HepG2 (cell line): ENCODE data around the gene SIGLEC7. TPM values are rescaled to one million over a fixed set of nuclear protein-coding genes. Genes with fewer than 3 reads are reported as not detected.

Experiments
- ATAC-seq: fragments of 200-7000 bp; cut with Tn5 transposase; 3 replicates; pipeline ENCODE4 v1.9.1; 2020; ENCODE audit warnings: mild to moderate bottlenecking, moderate library complexity
- BruUV-seq: library from RNA; stranded (reverse); fragments of 400-500 nt; replicated peaks from 2 replicates; lab custom pipeline; 2021; lab: Mats Ljungman, UMichigan
- CTCF ChIA-PET: fragments of 300-600 bp; formaldehyde crosslinking; extraction: SDS; loops from one replicate; lab custom pipeline; 2021; ENCODE audit warnings: low total read pairs, inconsistent platforms, low intra/inter-chr PET ratio; lab: Yijun Ruan, JAX
- POLR2A ChIA-PET: fragments of 350-600 bp; sonication (Branson Sonifier 250); formaldehyde crosslinking; loops from one replicate; lab custom pipeline; 2020; ENCODE audit warnings: antibody characterized with exemption, inconsistent platforms; lab: Yijun Ruan, JAX
- DNase-seq: peaks from one replicate; pipeline ENCODE4 v3.0.0-alpha.2; 2015; ENCODE audit warnings: low spot score
- FAIRE-seq: peaks from 3 replicates; lab custom pipeline; 2011; peaks lifted over from hg19 to GRCh38; lab: Jason Lieb, UNC
- H2AFZ ChIP-seq: one replicate; pipeline ENCODE4 v1.6.1; 2011; ENCODE audit warnings: low read length, inconsistent platforms
- H3K27ac ChIP-seq: fragments of 300-600 bp; 3 replicates; pipeline ENCODE4 v1.8.0; 2011; ENCODE audit warnings: mixed run types, mild to moderate bottlenecking, mixed read lengths, low read length, inconsistent platforms; ENCODE audit not compliant: insufficient read depth; ENCODE audit errors: extremely low read length
- H3K27me3 ChIP-seq, 2 experiments: fragments of 200-600 bp in 1 of 2; 2 replicates in 1 of 2; 3 replicates in 1 of 2; pipeline versions ENCODE4 v1.6.0 to v1.8.0; 2011; ENCODE audit warnings: low read length in 2 of 2, mild to moderate bottlenecking in 2 of 2, moderate library complexity in 2 of 2, inconsistent platforms in 1 of 2; ENCODE audit not compliant: insufficient read depth in 2 of 2, control insufficient read depth in 1 of 2
- H3K36me3 ChIP-seq, 2 experiments: fragments of 200-600 bp in 1 of 2; replicated peaks in 1 of 2; 2 replicates in 1 of 2; 3 replicates in 1 of 2; pipeline versions ENCODE4 v1.5.1 to v1.8.0; 2011; ENCODE audit warnings: low read length in 2 of 2, inconsistent platforms in 1 of 2; ENCODE audit not compliant: insufficient read depth in 2 of 2, control insufficient read depth in 1 of 2
- H3K4me1 ChIP-seq: 2 replicates; pipeline ENCODE4 v1.5.1; 2012; ENCODE audit warnings: low read length, inconsistent platforms; ENCODE audit not compliant: insufficient read depth
- H3K4me2 ChIP-seq: 2 replicates; pipeline ENCODE4 v1.6.0; 2011; ENCODE audit warnings: low read depth, low read length, inconsistent platforms
- H3K4me3 ChIP-seq, 3 experiments: fragments of 200-600 bp in 1 of 3; sonication (generic), shearing (Covaris generic) in 1 of 3; replicated peaks in 1 of 3; 2 replicates each; pipeline ENCODE4 v1.5.1; 2011 to 2016; ENCODE audit warnings: low read length in 3 of 3, inconsistent platforms in 2 of 3, low read depth in 2 of 3, mild to moderate bottlenecking in 2 of 3, control low read depth in 1 of 3, mixed read lengths in 1 of 3; ENCODE audit not compliant: insufficient read depth in 1 of 3
- H3K79me2 ChIP-seq: one replicate; pipeline ENCODE4 v1.6.1; 2011; ENCODE audit warnings: low read length, inconsistent platforms; ENCODE audit not compliant: insufficient read depth
- H3K9ac ChIP-seq: 2 replicates; pipeline ENCODE4 v1.6.0; 2011; ENCODE audit warnings: mild to moderate bottlenecking, low read depth, low read length, inconsistent platforms; ENCODE audit not compliant: insufficient read depth
- H3K9me3 ChIP-seq: 2 replicates; pipeline ENCODE4 v1.5.1; 2012; ENCODE audit warnings: mild to moderate bottlenecking, low read length
- H4K20me1 ChIP-seq: 2 replicates; pipeline ENCODE4 v1.6.0; 2011; ENCODE audit warnings: inconsistent platforms, mild to moderate bottlenecking, low read length, moderate library complexity; ENCODE audit not compliant: insufficient read depth
- CCDC6 ChIP-seq: sonication (generic); formaldehyde crosslinking; IDR thresholded peaks from 2 replicates; pipeline ENCODE4 v1.8.1; 2022; ENCODE audit warnings: mild to moderate bottlenecking, missing genetic modification reagents, moderate library complexity
- SMARCE1 ChIP-seq: fragments of 450-650 bp; IDR thresholded peaks from 2 replicates; pipeline ENCODE4 v1.6.1; 2017; ENCODE audit warnings: borderline replicate concordance
- ZNF326 ChIP-seq: sonication (generic); formaldehyde crosslinking; IDR thresholded peaks from 2 replicates; pipeline ENCODE4 v1.4.0; 2020; ENCODE audit warnings: missing genetic modification reagents, borderline replicate concordance
- ZNF703 ChIP-seq: sonication (generic); formaldehyde crosslinking; IDR thresholded peaks from 2 replicates; pipeline ENCODE4 v1.5.1; 2020; ENCODE audit warnings: missing genetic modification reagents, mild to moderate bottlenecking, moderate library complexity, borderline replicate concordance
- WGBS: methylation state at CpG from one replicate; pipeline ENCODE4 v1.1.6; 2017; ENCODE audit warnings: low lambda C conversion rate; 5-methylcytosine and 5-hydroxymethylcytosine counted together
- in situ Hi-C: cut with HindIII; loops from 2 replicates; pipeline ENCODE4 v1.10.0; 2017; ENCODE audit warnings: low pct_unique_long_range_greater_than_20kb; ENCODE audit not compliant: extremely low pct_ligation_motif_present
- intact Hi-C: fragments of 100-400 bp; cut with micrococcal nuclease; formaldehyde crosslinking; loops from one replicate; pipeline ENCODE4 v1.10.0; 2022; ENCODE audit not compliant: unreplicated experiment
- polyA plus RNA-seq, 8 experiments: library from polyadenylated mRNA; depleted of rRNA in 3 of 8; stranded (reverse) in 7 of 8; unstranded in 1 of 8; fragments of >200 nt; fragmentation: Illumina TruSeq in 4 of 8; extraction: Trizol in 4 of 8; gene quantifications; 2 replicates each; pipeline versions ENCODE4 v1.2.1 to v1.2.3, GENCODE V29; 2011 to 2016; ENCODE audit warnings: low read depth in 4 of 8, missing spikeins in 1 of 8, mixed read lengths in 1 of 8; ENCODE audit not compliant: insufficient read depth in 1 of 8
- total RNA-seq, 5 experiments: library from RNA; depleted of rRNA; stranded (reverse); fragments of >200 nt; fragmentation: Illumina TruSeq; extraction: Trizol; gene quantifications; 2 replicates each; pipeline ENCODE4 v1.2.3, GENCODE V29; 2016; ENCODE audit warnings: low read depth in 1 of 5
- TF ChIP-seq, protein P1 (sequence below): sonication (generic); formaldehyde crosslinking; IDR thresholded peaks from 2 replicates; pipeline ENCODE4 v1.9.0; 2021; ENCODE audit warnings: missing genetic modification reagents, borderline replicate concordance
- TF ChIP-seq, protein P2 (sequence below): sonication (generic); formaldehyde crosslinking; IDR thresholded peaks from 2 replicates; pipeline ENCODE4 v1.4.0; 2020; ENCODE audit warnings: mild to moderate bottlenecking, missing genetic modification reagents, borderline replicate concordance
- TF ChIP-seq, protein P3 (sequence below): IDR thresholded peaks from 2 replicates; pipeline ENCODE4 v1.6.1; 2018; ENCODE audit warnings: missing genetic modification reagents, mild to moderate bottlenecking, missing compliant biosample characterization
- TF ChIP-seq, protein P4 (sequence below): sonication (generic); formaldehyde crosslinking; IDR thresholded peaks from 2 replicates; pipeline ENCODE4 v1.4.0; 2020; ENCODE audit warnings: missing genetic modification reagents
- TF ChIP-seq, protein P5 (sequence below): sonication (generic); formaldehyde crosslinking; IDR thresholded peaks from 2 replicates; pipeline ENCODE4 v1.9.0; 2021; ENCODE audit warnings: missing genetic modification reagents, borderline replicate concordance

The SIGLEC7 gene
- total and polyA plus RNA-seq, 2 of the 13 experiments (the other 11 are each of a cell fraction or from before 2014, with no cell fraction given): not detected

DNA sequence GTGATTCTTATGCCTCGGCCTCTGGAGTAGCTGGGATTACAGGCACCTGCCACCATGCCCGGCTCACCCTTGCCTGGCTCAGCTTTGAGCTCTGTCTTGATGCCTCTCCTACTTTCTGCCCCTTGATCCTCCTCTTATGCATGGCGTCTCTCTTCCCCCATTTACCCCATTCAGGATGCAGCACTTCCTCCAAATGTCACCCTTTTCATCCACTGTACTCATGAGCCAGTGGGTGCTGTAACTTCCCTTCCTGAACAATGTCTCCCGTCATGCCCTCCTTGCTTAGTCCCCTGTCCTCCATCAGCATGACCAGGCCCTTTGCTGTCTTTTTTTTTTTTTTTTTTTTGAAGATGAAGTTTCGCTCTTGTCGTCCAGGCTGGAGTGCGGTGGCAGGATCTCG is 20.8 kb upstream of the SIGLEC7 start:
- no TSS peak for BruUV-seq
- no peaks in the 10 kb centered on the region for H3K36me3 ChIP-seq
- no peak overlapping the region for H3K4me3 ChIP-seq
- DNase-seq: no peak
- H3K27ac ChIP-seq: no peak overlapping the region
- POLR2A ChIA-PET: no interaction called here
- no peak overlapping the region for H2AFZ ChIP-seq
- in situ Hi-C loops: no loop called here
- no peaks in the 10 kb centered on the region for H3K79me2 ChIP-seq
- H3K9me3 ChIP-seq: no peaks in the 10 kb centered on the region
- no peaks in the 10 kb centered on the region for H4K20me1 ChIP-seq
- FAIRE-seq: no peak
- no peak overlapping the region for H3K9ac ChIP-seq
- H3K4me1 ChIP-seq: no peaks in the 10 kb centered on the region
- 42% methylated on average over 8 of the region's 8 CpGs for whole genome bisulfite sequencing
- H3K27me3 ChIP-seq: peaks cover 2 to 57% of the 10 kb centered on the region in 2 experiments
- no peak for ATAC-seq
- intact Hi-C loops: no loop called here
- CTCF ChIA-PET: no interaction called here
- no peak overlapping the region for H3K4me2 ChIP-seq
- TF ChIP-seq ZNF703 (no peak), SMARCE1 (no peak), ZNF326 (no peak), CCDC6 (CRISPR knock-in tag) (no peak)
- TF ChIP-seq, protein P1, sequence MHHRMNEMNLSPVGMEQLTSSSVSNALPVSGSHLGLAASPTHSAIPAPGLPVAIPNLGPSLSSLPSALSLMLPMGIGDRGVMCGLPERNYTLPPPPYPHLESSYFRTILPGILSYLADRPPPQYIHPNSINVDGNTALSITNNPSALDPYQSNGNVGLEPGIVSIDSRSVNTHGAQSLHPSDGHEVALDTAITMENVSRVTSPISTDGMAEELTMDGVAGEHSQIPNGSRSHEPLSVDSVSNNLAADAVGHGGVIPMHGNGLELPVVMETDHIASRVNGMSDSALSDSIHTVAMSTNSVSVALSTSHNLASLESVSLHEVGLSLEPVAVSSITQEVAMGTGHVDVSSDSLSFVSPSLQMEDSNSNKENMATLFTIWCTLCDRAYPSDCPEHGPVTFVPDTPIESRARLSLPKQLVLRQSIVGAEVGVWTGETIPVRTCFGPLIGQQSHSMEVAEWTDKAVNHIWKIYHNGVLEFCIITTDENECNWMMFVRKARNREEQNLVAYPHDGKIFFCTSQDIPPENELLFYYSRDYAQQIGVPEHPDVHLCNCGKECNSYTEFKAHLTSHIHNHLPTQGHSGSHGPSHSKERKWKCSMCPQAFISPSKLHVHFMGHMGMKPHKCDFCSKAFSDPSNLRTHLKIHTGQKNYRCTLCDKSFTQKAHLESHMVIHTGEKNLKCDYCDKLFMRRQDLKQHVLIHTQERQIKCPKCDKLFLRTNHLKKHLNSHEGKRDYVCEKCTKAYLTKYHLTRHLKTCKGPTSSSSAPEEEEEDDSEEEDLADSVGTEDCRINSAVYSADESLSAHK (CRISPR knock-in tag): no peak
- TF ChIP-seq, protein P2, sequence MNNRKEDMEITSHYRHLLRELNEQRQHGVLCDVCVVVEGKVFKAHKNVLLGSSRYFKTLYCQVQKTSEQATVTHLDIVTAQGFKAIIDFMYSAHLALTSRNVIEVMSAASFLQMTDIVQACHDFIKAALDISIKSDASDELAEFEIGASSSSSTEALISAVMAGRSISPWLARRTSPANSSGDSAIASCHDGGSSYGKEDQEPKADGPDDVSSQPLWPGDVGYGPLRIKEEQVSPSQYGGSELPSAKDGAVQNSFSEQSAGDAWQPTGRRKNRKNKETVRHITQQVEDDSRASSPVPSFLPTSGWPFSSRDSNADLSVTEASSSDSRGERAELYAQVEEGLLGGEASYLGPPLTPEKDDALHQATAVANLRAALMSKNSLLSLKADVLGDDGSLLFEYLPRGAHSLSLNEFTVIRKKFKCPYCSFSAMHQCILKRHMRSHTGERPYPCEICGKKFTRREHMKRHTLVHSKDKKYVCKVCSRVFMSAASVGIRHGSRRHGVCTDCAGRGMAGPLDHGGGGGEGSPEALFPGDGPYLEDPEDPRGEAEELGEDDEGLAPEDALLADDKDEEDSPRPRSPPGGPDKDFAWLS (CRISPR knock-in tag): no peak
- TF ChIP-seq, protein P3, sequence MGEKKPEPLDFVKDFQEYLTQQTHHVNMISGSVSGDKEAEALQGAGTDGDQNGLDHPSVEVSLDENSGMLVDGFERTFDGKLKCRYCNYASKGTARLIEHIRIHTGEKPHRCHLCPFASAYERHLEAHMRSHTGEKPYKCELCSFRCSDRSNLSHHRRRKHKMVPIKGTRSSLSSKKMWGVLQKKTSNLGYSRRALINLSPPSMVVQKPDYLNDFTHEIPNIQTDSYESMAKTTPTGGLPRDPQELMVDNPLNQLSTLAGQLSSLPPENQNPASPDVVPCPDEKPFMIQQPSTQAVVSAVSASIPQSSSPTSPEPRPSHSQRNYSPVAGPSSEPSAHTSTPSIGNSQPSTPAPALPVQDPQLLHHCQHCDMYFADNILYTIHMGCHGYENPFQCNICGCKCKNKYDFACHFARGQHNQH: no peak
- TF ChIP-seq, protein P4, sequence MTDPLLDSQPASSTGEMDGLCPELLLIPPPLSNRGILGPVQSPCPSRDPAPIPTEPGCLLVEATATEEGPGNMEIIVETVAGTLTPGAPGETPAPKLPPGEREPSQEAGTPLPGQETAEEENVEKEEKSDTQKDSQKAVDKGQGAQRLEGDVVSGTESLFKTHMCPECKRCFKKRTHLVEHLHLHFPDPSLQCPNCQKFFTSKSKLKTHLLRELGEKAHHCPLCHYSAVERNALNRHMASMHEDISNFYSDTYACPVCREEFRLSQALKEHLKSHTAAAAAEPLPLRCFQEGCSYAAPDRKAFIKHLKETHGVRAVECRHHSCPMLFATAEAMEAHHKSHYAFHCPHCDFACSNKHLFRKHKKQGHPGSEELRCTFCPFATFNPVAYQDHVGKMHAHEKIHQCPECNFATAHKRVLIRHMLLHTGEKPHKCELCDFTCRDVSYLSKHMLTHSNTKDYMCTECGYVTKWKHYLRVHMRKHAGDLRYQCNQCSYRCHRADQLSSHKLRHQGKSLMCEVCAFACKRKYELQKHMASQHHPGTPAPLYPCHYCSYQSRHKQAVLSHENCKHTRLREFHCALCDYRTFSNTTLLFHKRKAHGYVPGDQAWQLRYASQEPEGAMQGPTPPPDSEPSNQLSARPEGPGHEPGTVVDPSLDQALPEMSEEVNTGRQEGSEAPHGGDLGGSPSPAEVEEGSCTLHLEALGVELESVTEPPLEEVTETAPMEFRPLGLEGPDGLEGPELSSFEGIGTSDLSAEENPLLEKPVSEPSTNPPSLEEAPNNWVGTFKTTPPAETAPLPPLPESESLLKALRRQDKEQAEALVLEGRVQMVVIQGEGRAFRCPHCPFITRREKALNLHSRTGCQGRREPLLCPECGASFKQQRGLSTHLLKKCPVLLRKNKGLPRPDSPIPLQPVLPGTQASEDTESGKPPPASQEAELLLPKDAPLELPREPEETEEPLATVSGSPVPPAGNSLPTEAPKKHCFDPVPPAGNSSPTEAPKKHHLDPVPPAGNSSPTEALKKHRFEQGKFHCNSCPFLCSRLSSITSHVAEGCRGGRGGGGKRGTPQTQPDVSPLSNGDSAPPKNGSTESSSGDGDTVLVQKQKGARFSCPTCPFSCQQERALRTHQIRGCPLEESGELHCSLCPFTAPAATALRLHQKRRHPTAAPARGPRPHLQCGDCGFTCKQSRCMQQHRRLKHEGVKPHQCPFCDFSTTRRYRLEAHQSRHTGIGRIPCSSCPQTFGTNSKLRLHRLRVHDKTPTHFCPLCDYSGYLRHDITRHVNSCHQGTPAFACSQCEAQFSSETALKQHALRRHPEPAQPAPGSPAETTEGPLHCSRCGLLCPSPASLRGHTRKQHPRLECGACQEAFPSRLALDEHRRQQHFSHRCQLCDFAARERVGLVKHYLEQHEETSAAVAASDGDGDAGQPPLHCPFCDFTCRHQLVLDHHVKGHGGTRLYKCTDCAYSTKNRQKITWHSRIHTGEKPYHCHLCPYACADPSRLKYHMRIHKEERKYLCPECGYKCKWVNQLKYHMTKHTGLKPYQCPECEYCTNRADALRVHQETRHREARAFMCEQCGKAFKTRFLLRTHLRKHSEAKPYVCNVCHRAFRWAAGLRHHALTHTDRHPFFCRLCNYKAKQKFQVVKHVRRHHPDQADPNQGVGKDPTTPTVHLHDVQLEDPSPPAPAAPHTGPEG (CRISPR knock-in tag): no peak
- TF ChIP-seq, protein P5, sequence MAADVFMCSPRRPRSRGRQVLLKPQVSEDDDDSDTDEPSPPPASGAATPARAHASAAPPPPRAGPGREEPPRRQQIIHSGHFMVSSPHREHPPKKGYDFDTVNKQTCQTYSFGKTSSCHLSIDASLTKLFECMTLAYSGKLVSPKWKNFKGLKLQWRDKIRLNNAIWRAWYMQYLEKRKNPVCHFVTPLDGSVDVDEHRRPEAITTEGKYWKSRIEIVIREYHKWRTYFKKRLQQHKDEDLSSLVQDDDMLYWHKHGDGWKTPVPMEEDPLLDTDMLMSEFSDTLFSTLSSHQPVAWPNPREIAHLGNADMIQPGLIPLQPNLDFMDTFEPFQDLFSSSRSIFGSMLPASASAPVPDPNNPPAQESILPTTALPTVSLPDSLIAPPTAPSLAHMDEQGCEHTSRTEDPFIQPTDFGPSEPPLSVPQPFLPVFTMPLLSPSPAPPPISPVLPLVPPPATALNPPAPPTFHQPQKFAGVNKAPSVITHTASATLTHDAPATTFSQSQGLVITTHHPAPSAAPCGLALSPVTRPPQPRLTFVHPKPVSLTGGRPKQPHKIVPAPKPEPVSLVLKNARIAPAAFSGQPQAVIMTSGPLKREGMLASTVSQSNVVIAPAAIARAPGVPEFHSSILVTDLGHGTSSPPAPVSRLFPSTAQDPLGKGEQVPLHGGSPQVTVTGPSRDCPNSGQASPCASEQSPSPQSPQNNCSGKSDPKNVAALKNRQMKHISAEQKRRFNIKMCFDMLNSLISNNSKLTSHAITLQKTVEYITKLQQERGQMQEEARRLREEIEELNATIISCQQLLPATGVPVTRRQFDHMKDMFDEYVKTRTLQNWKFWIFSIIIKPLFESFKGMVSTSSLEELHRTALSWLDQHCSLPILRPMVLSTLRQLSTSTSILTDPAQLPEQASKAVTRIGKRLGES (CRISPR knock-in tag): no peak
